Glutamatergic neuron (in vitro differentiated cells): ENCODE results near the gene TXNIP. TPM values are rescaled to one million over a fixed set of nuclear protein-coding genes. Genes with fewer than 3 reads are reported as not detected.

Experiments used
- DNase-seq: peaks from one replicate; pipeline ENCODE4 v3.0.0; 2022
- H3K27ac Mint-ChIP-seq: one replicate; pipeline ENCODE4 v1.8.0; 2020; ENCODE audit warnings: mild to moderate bottlenecking, mixed read lengths, inconsistent platforms; ENCODE audit not compliant: unreplicated experiment
- H3K27me3 Mint-ChIP-seq: one replicate; pipeline ENCODE4 v1.8.0; 2020; ENCODE audit warnings: mild to moderate bottlenecking, moderate library complexity, mixed read lengths, inconsistent platforms; ENCODE audit not compliant: unreplicated experiment
- H3K36me3 Mint-ChIP-seq: one replicate; pipeline ENCODE4 v1.8.0; 2020; ENCODE audit warnings: mild to moderate bottlenecking, mixed read lengths, inconsistent platforms; ENCODE audit not compliant: unreplicated experiment
- H3K4me1 Mint-ChIP-seq: one replicate; pipeline ENCODE4 v1.8.0; 2020; ENCODE audit warnings: mild to moderate bottlenecking, low read depth, mixed read lengths, inconsistent platforms; ENCODE audit not compliant: unreplicated experiment
- H3K4me3 Mint-ChIP-seq: one replicate; pipeline ENCODE4 v1.8.0; 2020; ENCODE audit warnings: mild to moderate bottlenecking, mixed read lengths, inconsistent platforms; ENCODE audit not compliant: unreplicated experiment
- H3K9me3 Mint-ChIP-seq: one replicate; pipeline ENCODE4 v1.8.0; 2020; ENCODE audit warnings: mild to moderate bottlenecking, moderate library complexity, mixed read lengths, inconsistent platforms; ENCODE audit not compliant: unreplicated experiment
- CTCF ChIP-seq: fragments of 200-600 bp; sonication (generic); IDR thresholded peaks from one replicate; pipeline ENCODE4 v1.5.0; 2021; ENCODE audit not compliant: partially characterized antibody, unreplicated experiment
- total RNA-seq: library from RNA; stranded (reverse); fragmentation: NEBNext Ultra II Directional; extraction: Animal tissue kit (Norgen Biotek cat#: 25700); gene quantifications from one replicate; pipeline ENCODE4 v1.2.1, GENCODE V29; 2021; ENCODE audit not compliant: unreplicated experiment

Gene TXNIP
- total RNA-seq, 1 donor from 2014 or later = 126 TPM

- Mint-ChIP-seq H3K27ac (no peak overlapping the region), H3K4me3 (peak overlapping the region; percentile 20), H3K4me1 (peaks cover 21% of the 10 kb centered on the region), H3K36me3 (peaks cover 21% of the 10 kb centered on the region), H3K27me3 (peaks cover 4% of the 10 kb centered on the region), H3K9me3 (peaks cover 2% of the 10 kb centered on the region)
- no peak for TF ChIP-seq CTCF
- DNase-seq = no peak
Observed at GRCh38 chr1:145990249-145990855, 6.0 kb downstream of the TXNIP start.

- no peak for TF ChIP-seq CTCF
- no peak for DNase-seq
- Mint-ChIP-seq H3K36me3 (peaks cover 6% of the 10 kb centered on the region), H3K27me3 (peaks cover 4% of the 10 kb centered on the region), H3K9me3 (peaks cover 2% of the 10 kb centered on the region), H3K4me1 (peaks cover 23% of the 10 kb centered on the region), H3K27ac (no peak overlapping the region), H3K4me3 (no peak overlapping the region)
Observed at GRCh38 chr1:145988773-145989172, 7.6 kb downstream of the TXNIP start.

GRCh38 chr1:145987926-145988325, 8.5 kb downstream of the TXNIP start:
- no peak overlapping the region for H3K4me3 Mint-ChIP-seq
- peaks cover 2% of the 10 kb centered on the region for H3K9me3 Mint-ChIP-seq
- H3K27me3 Mint-ChIP-seq = peaks cover 4% of the 10 kb centered on the region
- no peak overlapping the region for H3K27ac Mint-ChIP-seq
- no peak for DNase-seq
- peaks cover 17% of the 10 kb centered on the region for H3K4me1 Mint-ChIP-seq
- no peak for TF ChIP-seq CTCF
- H3K36me3 Mint-ChIP-seq = no peaks in the 10 kb centered on the region

- Mint-ChIP-seq H3K4me3 (no peak overlapping the region), H3K27ac (no peak overlapping the region), H3K36me3 (no peaks in the 10 kb centered on the region), H3K4me1 (peaks cover 12% of the 10 kb centered on the region), H3K27me3 (peaks cover 4% of the 10 kb centered on the region), H3K9me3 (peaks cover 2% of the 10 kb centered on the region)
- no peak for DNase-seq
- no peak for TF ChIP-seq CTCF
Observed at GRCh38 chr1:145986551-145986950, 9.8 kb downstream of the TXNIP start.

- Mint-ChIP-seq H3K27ac (peak overlapping the region; percentile 53), H3K36me3 (no peaks in the 10 kb centered on the region), H3K4me1 (peaks cover 12% of the 10 kb centered on the region), H3K9me3 (peaks cover 2% of the 10 kb centered on the region), H3K4me3 (peak overlapping the region; percentile 66), H3K27me3 (peaks cover 4% of the 10 kb centered on the region)
- no peak for TF ChIP-seq CTCF
- DNase-seq = no peak
Observed at GRCh38 chr1:145985502-145986439, 10.6 kb downstream of the TXNIP start.
